Ammon's horn (tissue), 1 donor: ENCODE measurements around the gene MYO18B.
A peak's percentile ranks its signal among the peaks of the same experiment; 100 is the strongest.

Experiments used
- DNase-seq: peaks from one replicate; pipeline ENCODE4 v3.0.0-alpha.2; 2016; ENCODE audit warnings: low spot score

MYO18B gene

GRCh38 chr22:25997886-25998775 is 256.1 kb downstream of the MYO18B start:
- no peak for DNase-seq

GRCh38 chr22:26002456-26002855 is 260.5 kb downstream of the MYO18B start:
- no peak for DNase-seq

DNA sequence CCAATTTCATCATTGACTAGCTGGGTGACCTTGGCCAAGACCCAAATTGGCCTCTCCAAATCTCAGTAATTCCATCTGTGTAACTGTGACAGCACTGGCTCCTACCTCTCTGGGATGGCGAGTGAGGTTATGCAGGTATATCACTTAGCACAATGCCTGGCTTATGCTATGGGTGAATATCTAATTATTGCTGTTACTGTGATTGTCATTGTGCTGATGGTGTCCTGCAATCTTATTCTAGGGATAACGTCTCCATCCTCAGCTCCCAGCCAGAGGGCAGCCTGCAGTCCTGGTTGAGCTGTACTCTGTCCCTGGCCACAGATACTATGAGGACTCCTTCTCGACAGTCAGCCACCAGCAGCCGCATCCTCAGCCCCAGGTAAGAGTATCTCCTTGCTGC is 262.5 kb downstream of the MYO18B start:
- no peak for DNase-seq

- no peak for DNase-seq
Measured at GRCh38 chr22:26008587-26008986, 266.6 kb downstream of the MYO18B start.

DNA sequence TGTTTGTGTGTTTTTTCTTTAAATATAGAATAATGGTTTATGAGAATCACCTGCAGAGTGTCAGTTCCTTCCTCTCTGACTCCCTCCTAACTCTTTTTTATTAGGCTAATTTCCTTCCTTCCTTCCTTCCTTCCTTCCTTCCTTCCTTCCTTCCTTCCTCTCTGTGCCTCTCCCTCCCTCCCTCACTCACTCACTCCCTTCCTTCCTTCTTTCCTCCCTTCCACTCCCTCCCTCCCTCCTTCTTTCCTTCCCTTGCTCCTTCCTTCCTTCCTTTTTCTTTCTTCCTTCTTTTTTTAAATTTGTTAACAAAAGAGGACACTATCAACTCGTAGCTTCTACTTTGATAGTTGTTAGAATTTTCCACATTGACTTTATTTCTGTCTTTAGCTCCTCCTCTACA is 274.9 kb downstream of the MYO18B start:
- DNase-seq, result no peak

- no peak for DNase-seq
Measured at GRCh38 chr22:26017932-26018331, 275.9 kb downstream of the MYO18B start.

DNA sequence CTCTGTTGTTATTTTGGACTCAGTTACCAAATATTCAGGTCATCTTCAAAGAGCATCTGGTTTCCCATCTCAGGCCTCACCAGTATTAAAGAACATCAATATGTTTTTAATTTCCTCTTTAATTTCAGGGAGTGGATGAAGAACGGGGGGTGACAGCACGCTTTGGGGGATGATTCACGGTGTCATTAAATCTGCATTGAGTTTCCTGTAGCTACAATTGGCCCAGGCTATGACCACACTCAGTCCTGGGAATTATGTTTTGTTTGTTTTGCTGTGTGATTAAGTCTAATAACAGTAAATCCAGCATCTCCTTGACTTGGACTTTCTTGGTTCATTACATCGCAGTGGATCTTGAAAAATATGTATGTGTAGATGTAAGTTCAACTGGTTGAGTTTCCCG is 277.6 kb downstream of the MYO18B start:
- no peak for DNase-seq

- DNase-seq, result no peak
Measured at GRCh38 chr22:26021516-26021915, 279.5 kb downstream of the MYO18B start.

GRCh38 chr22:26023104-26023775 is 281.3 kb downstream of the MYO18B start:
- no peak for DNase-seq

GRCh38 chr22:26025626-26026025 is 283.6 kb downstream of the MYO18B start:
- DNase-seq, result peak; percentile 57

DNA sequence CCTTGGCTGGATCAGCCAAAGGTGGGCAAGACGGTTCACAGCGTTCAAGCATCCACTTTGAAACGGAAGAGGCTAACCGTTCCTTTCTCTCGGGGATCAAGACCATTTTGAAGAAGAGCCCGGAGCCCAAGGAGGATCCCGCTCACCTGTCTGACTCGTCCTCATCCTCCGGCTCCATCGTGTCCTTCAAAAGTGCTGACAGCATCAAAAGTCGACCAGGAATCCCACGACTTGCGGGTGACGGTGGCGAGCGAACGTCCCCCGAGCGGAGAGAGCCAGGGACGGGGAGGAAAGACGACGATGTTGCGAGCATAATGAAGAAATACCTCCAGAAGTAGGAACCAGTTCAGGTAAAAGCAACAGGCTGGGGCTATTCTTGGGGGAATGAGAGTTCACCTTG is 285.4 kb downstream of the MYO18B start:
- no peak for DNase-seq

- DNase-seq, result no peak
Measured at GRCh38 chr22:26031641-26032040, 289.7 kb downstream of the MYO18B start.

DNA sequence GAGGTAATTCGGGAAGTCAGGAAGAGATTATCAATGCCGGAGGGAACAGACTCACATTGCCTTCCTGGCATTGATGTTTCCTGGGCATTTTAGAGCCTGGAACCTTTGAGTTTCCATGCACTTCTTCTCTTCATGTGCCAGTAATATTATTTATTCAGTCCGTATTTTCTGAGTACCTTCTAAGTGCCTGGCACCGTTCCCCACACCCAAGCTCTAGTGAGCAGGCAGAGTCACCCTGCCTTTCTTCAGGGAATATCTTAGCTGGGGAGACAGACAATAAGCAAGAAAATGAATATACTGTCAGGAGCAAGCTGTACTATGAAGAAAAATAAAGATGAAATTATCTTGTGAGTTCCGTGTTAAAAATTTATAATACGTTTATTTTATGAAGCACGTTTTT is 291.1 kb downstream of the MYO18B start:
- DNase-seq, result no peak

DNA sequence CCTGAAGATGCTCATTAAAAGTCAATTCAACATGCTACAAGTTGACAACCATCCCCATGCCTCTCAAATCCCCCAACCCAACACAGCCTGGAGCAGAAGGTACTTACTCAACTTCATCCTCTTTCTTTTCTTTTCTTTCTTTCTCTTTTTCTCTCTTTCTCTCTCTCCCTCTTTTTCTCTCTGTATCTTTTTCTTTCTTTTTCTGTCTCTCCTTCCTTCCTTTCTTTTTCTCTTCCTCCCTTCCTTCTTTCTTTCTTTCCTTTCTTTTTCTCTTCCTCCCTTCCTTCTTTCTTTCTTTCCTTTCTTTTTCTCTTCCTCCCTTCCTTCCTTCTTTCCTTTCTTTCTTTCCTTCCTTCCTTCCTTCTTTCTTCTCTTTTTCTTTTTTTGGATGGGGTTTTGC is 291.6 kb downstream of the MYO18B start:
- no peak for DNase-seq

DNA sequence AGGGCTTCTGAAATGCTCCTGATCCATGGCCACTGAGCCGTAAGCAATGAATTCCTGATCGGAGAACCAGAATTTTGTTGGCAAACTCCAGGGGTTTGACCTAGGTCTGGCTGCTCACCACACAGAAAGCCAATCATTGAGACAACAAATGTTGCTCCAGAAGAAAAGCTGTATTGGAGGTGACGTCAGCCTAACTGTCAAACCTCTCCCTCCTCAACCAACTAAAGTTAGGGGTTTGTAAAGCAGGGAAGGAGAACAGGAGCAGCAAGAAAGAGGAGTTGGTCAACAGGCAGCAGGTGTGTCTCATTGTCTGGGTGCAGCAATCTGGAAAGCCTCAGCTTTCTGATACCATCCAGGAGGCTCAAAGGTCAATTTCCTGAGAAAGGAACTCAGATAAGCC is 293.5 kb downstream of the MYO18B start:
- DNase-seq, result no peak

GRCh38 chr22:26038365-26038764 is 296.4 kb downstream of the MYO18B start:
- DNase-seq, result no peak

DNA sequence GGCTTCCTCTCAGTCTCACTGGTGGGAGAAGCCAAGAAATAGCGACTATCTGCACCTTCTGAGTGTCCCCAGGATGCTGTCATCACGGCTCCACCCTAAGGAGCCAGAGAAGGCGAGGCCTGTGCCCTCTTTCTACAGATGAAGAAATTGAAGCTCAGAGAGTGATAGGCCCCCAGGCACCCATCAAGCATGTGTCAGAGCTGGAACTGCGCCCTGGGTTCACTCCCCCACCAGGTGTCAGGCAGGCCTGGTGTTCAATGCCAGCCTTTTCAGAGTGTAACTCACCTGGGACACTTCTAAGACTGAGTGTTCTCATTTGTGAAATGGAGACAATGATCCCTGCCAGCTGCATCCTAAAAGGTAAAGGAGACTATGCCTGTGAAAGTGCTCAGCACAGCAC is 299.9 kb downstream of the MYO18B start:
- no peak for DNase-seq

- no peak for DNase-seq
Measured at GRCh38 chr22:26043031-26043430, 301.0 kb downstream of the MYO18B start.

DNA sequence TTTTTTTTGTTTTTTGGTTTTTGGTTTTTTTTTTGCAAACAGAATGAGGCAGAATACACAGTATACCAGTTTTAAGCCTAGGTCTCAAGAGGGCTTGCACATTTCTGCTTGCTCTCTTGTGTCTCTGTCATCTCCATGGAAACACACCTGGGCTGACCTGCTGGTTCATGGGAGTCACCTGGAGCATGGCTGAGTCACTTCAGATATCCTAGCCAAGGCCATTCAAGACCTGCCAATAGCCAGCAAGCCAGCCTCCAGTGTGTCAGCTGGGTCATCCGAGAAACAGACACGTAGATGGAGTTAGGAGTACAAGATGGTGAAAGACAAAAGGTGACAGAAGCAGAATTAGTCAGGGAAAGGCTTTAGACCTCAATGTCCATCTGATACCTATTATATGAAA is 303.1 kb downstream of the MYO18B start:
- DNase-seq, result no peak

GRCh38 chr22:26045860-26046259 is 303.9 kb downstream of the MYO18B start:
- no peak for DNase-seq

- DNase-seq, result no peak
Measured at GRCh38 chr22:26047516-26047915, 305.5 kb downstream of the MYO18B start.

DNA sequence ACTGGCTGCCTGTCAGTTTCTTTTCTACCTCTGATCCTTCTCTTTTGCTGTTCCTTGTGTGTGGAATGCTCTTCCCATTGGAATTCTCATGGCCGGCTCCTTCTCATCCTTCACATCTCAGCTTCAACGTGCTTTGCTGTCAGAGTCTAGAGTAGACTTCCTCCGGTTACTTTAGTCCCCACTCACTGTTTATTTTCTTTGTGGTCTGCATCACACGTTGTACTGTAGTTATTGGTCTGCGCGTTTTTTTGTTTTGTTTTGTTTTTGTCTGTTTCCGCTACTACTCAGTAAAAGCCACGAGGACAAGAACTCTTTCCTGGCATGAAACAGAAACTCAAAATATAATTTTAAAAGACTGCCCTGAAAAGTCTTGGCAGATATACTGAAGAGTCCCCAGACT is 305.9 kb downstream of the MYO18B start:
- no peak for DNase-seq

GRCh38 chr22:26050079-26050478 is 308.1 kb downstream of the MYO18B start:
- no peak for DNase-seq
